K562 treated with DMSO at 1 percent for 48 hours (cell line): ENCODE measurements around the gene MGME1. TPM values are rescaled to one million over a fixed set of nuclear protein-coding genes. Genes with fewer than 3 reads are reported as not detected.

Source experiments
- total RNA-seq: library from RNA; unstranded; fragments of 300-600 nt; gene quantifications from 2 replicates; pipeline ENCODE4 v1.2.3, GENCODE V29; 2022; ENCODE audit warnings: low replicate concordance; ENCODE audit errors: extremely low read depth

Gene MGME1, protein sequence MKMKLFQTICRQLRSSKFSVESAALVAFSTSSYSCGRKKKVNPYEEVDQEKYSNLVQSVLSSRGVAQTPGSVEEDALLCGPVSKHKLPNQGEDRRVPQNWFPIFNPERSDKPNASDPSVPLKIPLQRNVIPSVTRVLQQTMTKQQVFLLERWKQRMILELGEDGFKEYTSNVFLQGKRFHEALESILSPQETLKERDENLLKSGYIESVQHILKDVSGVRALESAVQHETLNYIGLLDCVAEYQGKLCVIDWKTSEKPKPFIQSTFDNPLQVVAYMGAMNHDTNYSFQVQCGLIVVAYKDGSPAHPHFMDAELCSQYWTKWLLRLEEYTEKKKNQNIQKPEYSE
- not detected in 2 replicates for total RNA-seq

DNA sequence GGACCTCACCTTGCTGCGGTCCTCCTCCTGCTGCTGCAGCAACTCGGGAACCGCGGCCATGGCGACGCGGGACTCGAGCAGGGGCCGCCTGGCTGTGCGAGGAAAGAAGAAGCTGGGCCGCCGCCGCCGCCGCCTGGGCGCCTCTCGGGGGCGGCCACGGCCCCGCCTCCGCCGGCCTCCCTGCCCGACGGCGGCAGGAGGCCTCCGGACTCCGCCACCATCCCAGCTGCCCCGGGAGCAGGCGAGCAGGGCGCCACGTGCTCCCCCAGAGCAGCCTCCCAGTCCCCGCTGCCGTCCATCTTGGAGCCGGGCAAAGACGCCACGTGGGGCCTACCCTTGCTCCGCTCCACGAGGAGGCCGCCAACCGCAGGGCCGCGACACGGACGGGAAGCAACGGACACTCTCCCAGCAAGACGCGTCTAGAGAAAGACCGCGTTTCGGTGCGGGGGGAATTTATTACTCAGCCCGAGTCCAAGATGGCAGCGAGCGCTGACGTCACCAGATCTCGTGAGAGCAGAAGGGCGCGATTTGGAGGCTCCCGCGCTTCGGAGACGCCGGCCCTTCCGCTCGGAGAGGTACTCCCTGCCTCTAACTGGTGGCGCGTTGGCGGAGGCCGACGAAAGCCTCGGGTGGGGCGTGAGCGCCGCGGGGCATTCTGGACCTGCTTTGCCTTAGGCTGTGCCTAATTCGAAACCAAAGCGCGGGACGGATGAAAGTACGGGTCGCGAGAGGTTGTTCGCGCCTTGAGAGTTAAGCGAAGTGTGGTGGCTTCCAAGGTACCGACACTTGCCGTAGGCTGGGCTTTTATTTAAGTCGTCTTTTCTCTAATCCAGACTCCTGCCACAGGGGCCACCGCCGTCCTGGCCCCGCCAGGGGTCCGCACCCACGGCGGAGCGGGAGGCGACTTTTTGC, at the start of gene MGME1, which contains the start of gene SNX5:
Gene MGME1, plus strand, starts transcription at position 653 of the 912 bp plus-strand sequence. CDS start 842 bp downstream, outside the sequence.
Gene SNX5, minus strand, starts transcription at position 429 of the 912 bp plus-strand sequence. Its CDS starts 369 bp downstream, at position 60.

Other genes with a start within 250 kb of the MGME1 start
- not detected in 2 replicates for gene SNX5, start 224 bp upstream of the MGME1 start, total RNA-seq
- gene OVOL2, start 88.9 kb downstream of the MGME1 start, total RNA-seq = not detected in 2 replicates
- gene KAT14, start 168.8 kb downstream of the MGME1 start, total RNA-seq = not detected in 2 replicates
- gene PET117, start 168.8 kb downstream of the MGME1 start, total RNA-seq = not detected in 2 replicates